Karpas-422 (cell line): ENCODE measurements around the gene SFTPD. TPM values are rescaled to one million over a fixed set of nuclear protein-coding genes. Genes with fewer than 3 reads are reported as not detected.
"Not testable (repeated sequence)": the region's sequence is repeated elsewhere in the genome, so short reads cannot be mapped to it uniquely, and the experiment has no call there.

Source experiments
- DNase-seq: peaks from one replicate; pipeline ENCODE4 v3.0.0-alpha.2; 2015
- H2AFZ ChIP-seq: fragments of 200-600 bp; sonication (generic); 2 replicates; pipeline ENCODE4 v1.6.1; 2014; ENCODE audit warnings: antibody characterized with exemption, low read length, mixed read lengths
- H3K27ac ChIP-seq: fragments of 200-600 bp; sonication (generic); 2 replicates; pipeline ENCODE4 v1.5.1; 2014; ENCODE audit warnings: mild to moderate bottlenecking, low read length, moderate library complexity
- H3K27me3 ChIP-seq: fragments of 200-600 bp; sonication (generic); 2 replicates; pipeline ENCODE4 v1.6.1; 2014; ENCODE audit warnings: low read length, mixed read lengths
- H3K36me3 ChIP-seq: fragments of 200-600 bp; sonication (generic); 2 replicates; pipeline ENCODE4 v1.6.1; 2014; ENCODE audit warnings: low read length, mixed read lengths; ENCODE audit not compliant: insufficient read depth
- H3K4me1 ChIP-seq: fragments of 200-600 bp; sonication (generic); 2 replicates; pipeline ENCODE4 v1.6.1; 2014; ENCODE audit warnings: mild to moderate bottlenecking, low read length, mixed read lengths
- H3K4me2 ChIP-seq: fragments of 200-600 bp; sonication (generic); 2 replicates; pipeline ENCODE4 v1.6.1; 2014; ENCODE audit warnings: low read length, low read depth, mild to moderate bottlenecking; ENCODE audit not compliant: poor library complexity, severe bottlenecking
- H3K4me3 ChIP-seq: fragments of 200-600 bp; sonication (generic); 2 replicates; pipeline ENCODE4 v1.5.1; 2014; ENCODE audit warnings: mild to moderate bottlenecking, antibody characterized with exemption, low read length, mixed read lengths
- H3K79me2 ChIP-seq: fragments of 200-600 bp; sonication (generic); 2 replicates; pipeline ENCODE4 v1.6.1; 2014; ENCODE audit warnings: mild to moderate bottlenecking, low read length, mixed read lengths
- H3K9ac ChIP-seq: fragments of 200-600 bp; sonication (generic); 2 replicates; pipeline ENCODE4 v1.6.0; 2014; ENCODE audit warnings: low read length
- H3K9me2 ChIP-seq: fragments of 200-600 bp; sonication (generic), shearing (Covaris generic); replicated peaks from 2 replicates; pipeline ENCODE4 v1.6.0; 2014; ENCODE audit warnings: mild to moderate bottlenecking, low read length, moderate library complexity; ENCODE audit not compliant: insufficient read depth
- H3K9me3 ChIP-seq: fragments of 300-700, 200-600 bp; sonication (generic); 2 replicates; pipeline ENCODE4 v1.6.1; 2014; ENCODE audit warnings: low read length, mixed read lengths
- H4K20me1 ChIP-seq: fragments of 200-600 bp; sonication (generic); 2 replicates; pipeline ENCODE4 v1.6.1; 2014; ENCODE audit warnings: mild to moderate bottlenecking, antibody characterized with exemption, low read length, low read depth; ENCODE audit not compliant: insufficient read depth
- total RNA-seq: library from RNA; depleted of rRNA; stranded (reverse); fragments of >200 nt; shearing (Covaris generic); gene quantifications from 2 replicates; pipeline ENCODE4 v1.2.3, GENCODE V29; 2014; ENCODE audit warnings: low replicate concordance; rRNA removed

SFTPD gene
- total RNA-seq, 1 experiment from 2014 or later = not detected

GRCh38 chr10:79904671-79905321, 44.1 kb downstream of the SFTPD start:
- Histone ChIP-seq H4K20me1 (no peaks in the 10 kb centered on the region), H3K36me3 (no peaks in the 10 kb centered on the region), H3K4me3 (no peak overlapping the region), H3K79me2 (no peaks in the 10 kb centered on the region), H2AFZ (no peak overlapping the region), H3K9me2 (no peaks in the 10 kb centered on the region), H3K9ac (no peak overlapping the region), H3K4me1 (no peaks in the 10 kb centered on the region), H3K27me3 (no peaks in the 10 kb centered on the region), H3K4me2 (no peak overlapping the region), H3K27ac (no peak overlapping the region), H3K9me3 (no peaks in the 10 kb centered on the region)
- DNase-seq = no peak

GRCh38 chr10:79901571-79901970, 47.3 kb downstream of the SFTPD start:
- H4K20me1 ChIP-seq, H3K9me3 ChIP-seq, H2AFZ ChIP-seq, H3K36me3 ChIP-seq, H3K4me3 ChIP-seq, H3K4me1 ChIP-seq, H3K27ac ChIP-seq, H3K79me2 ChIP-seq, H3K27me3 ChIP-seq, H3K4me2 ChIP-seq, DNase-seq, H3K9ac ChIP-seq, H3K9me2 ChIP-seq: not testable (repeated sequence)

- H4K20me1 ChIP-seq = no peaks in the 10 kb centered on the region
- no peaks in the 10 kb centered on the region for H3K9me3 ChIP-seq
- no peak overlapping the region for H2AFZ ChIP-seq
- H3K79me2 ChIP-seq = no peaks in the 10 kb centered on the region
- no peak overlapping the region for H3K27ac ChIP-seq
- no peaks in the 10 kb centered on the region for H3K36me3 ChIP-seq
- DNase-seq = no peak
- H3K4me1 ChIP-seq = no peaks in the 10 kb centered on the region
- no peak overlapping the region for H3K4me3 ChIP-seq
- no peak overlapping the region for H3K4me2 ChIP-seq
- H3K9ac ChIP-seq = no peak overlapping the region
- no peaks in the 10 kb centered on the region for H3K9me2 ChIP-seq
- no peaks in the 10 kb centered on the region for H3K27me3 ChIP-seq
Measured at GRCh38 chr10:79898597-79899325, 50.1 kb downstream of the SFTPD start.

GRCh38 chr10:79892896-79893295, 56.0 kb downstream of the SFTPD start:
- not testable (repeated sequence) for H3K27me3 ChIP-seq, H3K79me2 ChIP-seq, H3K4me1 ChIP-seq, H3K9me3 ChIP-seq, H3K9me2 ChIP-seq, H2AFZ ChIP-seq, H3K9ac ChIP-seq, H4K20me1 ChIP-seq, DNase-seq, H3K4me3 ChIP-seq, H3K4me2 ChIP-seq, H3K36me3 ChIP-seq, H3K27ac ChIP-seq

GRCh38 chr10:79890469-79890868, 58.4 kb downstream of the SFTPD start:
- Histone ChIP-seq H3K4me2 (no peak overlapping the region), H3K27me3 (no peaks in the 10 kb centered on the region), H3K9me3 (no peaks in the 10 kb centered on the region), H3K4me3 (no peak overlapping the region), H3K9ac (no peak overlapping the region), H3K27ac (no peak overlapping the region), H3K36me3 (no peaks in the 10 kb centered on the region), H3K9me2 (no peaks in the 10 kb centered on the region), H3K4me1 (no peaks in the 10 kb centered on the region), H2AFZ (no peak overlapping the region), H4K20me1 (no peaks in the 10 kb centered on the region), H3K79me2 (no peaks in the 10 kb centered on the region)
- no peak for DNase-seq

- not testable (repeated sequence) for H2AFZ ChIP-seq, H3K4me2 ChIP-seq, H3K9me2 ChIP-seq, H3K9ac ChIP-seq, H4K20me1 ChIP-seq, H3K27ac ChIP-seq, H3K4me1 ChIP-seq, H3K27me3 ChIP-seq, H3K4me3 ChIP-seq, DNase-seq, H3K36me3 ChIP-seq, H3K79me2 ChIP-seq, H3K9me3 ChIP-seq
Measured at GRCh38 chr10:79888984-79889383, 59.9 kb downstream of the SFTPD start.

Other genes starting within 250 kb of the SFTPD start
- 0.34 and 0.61 TPM in 2 replicates for gene NUTM2B, start 245.9 kb downstream of the SFTPD start, total RNA-seq
- gene NUTM2E, start 122.4 kb downstream of the SFTPD start, total RNA-seq = 0.19 and 0.43 TPM in 2 replicates
- gene TMEM254, start 129.6 kb upstream of the SFTPD start, total RNA-seq = 14.1 and 36.9 TPM in 2 replicates
- gene PLAC9, start 183.6 kb upstream of the SFTPD start, total RNA-seq = not detected in 2 replicates